Lower leg skin (tissue), 4 donors: ENCODE data around the gene MAGI2. TPM values are rescaled to one million over a fixed set of nuclear protein-coding genes. Genes with fewer than 3 reads are reported as not detected.
"Not testable (repeated sequence)": the region's sequence is repeated elsewhere in the genome, so short reads cannot be mapped to it uniquely, and the experiment has no call there.

ENCODE experiments used
- DNase-seq, 2 donors: peaks; one replicate each; pipeline ENCODE4 v3.0.0-alpha.2; 2019; ENCODE audit warnings: low spot score in 2 of 2
- H3K4me3 ChIP-seq: fragments of 200-600 bp; sonication (generic); 2 replicates; pipeline ENCODE4 v1.5.1; 2017; ENCODE audit warnings: mild to moderate bottlenecking, low read depth; ENCODE audit not compliant: poor library complexity, severe bottlenecking
- POLR2A ChIP-seq, 2 donors: fragments of 450-650 bp; IDR thresholded peaks; one replicate each; pipeline ENCODE4 v1.6.1; 2016 to 2017; ENCODE audit warnings: antibody characterized with exemption in 2 of 2, mild to moderate bottlenecking in 1 of 2, moderate library complexity in 1 of 2
- WGBS, 2 donors: methylation state at CpG; one replicate each; pipeline ENCODE4 v1.1.5; 2018; 5-methylcytosine and 5-hydroxymethylcytosine counted together
- intact Hi-C: fragments of 100-400 bp; cut with DNase I; formaldehyde crosslinking; loops from one replicate; pipeline ENCODE4 v1.15.0; 2023; ENCODE audit warnings: low total_unique reads
- total RNA-seq, 4 donors: library from RNA; depleted of rRNA; stranded (reverse); fragments of >200 nt; gene quantifications; one replicate each; pipeline ENCODE4 v1.1.0, GENCODE V29; 2016
- TF ChIP-seq, protein P1 (sequence below), 3 donors: fragments of 450-650 bp; IDR thresholded peaks; one replicate each; pipeline ENCODE4 v1.5.1; 2016; ENCODE audit warnings: antibody characterized with exemption in 3 of 3, mild to moderate bottlenecking in 3 of 3, moderate library complexity in 2 of 3

MAGI2 gene
- total RNA-seq, 4 donors from 2014 or later, result 1.6 to 3.0 (median 2.1) TPM

DNA sequence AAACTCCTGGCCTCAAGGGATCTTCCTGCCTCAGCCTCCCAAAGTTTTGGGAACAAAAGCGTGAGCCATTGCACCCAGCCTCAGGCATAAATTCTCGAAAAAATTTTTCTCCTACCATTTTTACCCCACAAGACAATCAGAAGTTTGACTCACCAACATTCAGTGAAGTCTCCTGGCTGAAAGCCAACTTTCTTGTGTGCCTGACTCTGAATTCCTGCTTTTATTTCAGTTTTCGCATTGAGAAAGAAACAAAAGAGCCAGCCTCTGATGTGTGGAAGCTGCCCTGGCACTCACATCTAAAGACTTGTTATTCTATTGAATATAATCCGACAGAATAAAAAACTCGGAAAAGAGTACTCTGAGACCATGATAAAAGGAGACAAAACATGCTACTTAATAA is 402.9 kb downstream of the MAGI2 start:
- no peak for DNase-seq
- TF ChIP-seq POLR2A (IDR thresholded peaks at IDR 0.05), result no peak
- TF ChIP-seq, protein P1, sequence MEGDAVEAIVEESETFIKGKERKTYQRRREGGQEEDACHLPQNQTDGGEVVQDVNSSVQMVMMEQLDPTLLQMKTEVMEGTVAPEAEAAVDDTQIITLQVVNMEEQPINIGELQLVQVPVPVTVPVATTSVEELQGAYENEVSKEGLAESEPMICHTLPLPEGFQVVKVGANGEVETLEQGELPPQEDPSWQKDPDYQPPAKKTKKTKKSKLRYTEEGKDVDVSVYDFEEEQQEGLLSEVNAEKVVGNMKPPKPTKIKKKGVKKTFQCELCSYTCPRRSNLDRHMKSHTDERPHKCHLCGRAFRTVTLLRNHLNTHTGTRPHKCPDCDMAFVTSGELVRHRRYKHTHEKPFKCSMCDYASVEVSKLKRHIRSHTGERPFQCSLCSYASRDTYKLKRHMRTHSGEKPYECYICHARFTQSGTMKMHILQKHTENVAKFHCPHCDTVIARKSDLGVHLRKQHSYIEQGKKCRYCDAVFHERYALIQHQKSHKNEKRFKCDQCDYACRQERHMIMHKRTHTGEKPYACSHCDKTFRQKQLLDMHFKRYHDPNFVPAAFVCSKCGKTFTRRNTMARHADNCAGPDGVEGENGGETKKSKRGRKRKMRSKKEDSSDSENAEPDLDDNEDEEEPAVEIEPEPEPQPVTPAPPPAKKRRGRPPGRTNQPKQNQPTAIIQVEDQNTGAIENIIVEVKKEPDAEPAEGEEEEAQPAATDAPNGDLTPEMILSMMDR (IDR thresholded peaks at IDR 0.05), result no peak
- no peak overlapping the region for H3K4me3 ChIP-seq
- 46 to 48% methylated on average over 5 of the region's 5 CpGs for WGBS, 2 donors
- intact Hi-C loops, result no loop called here

DNA sequence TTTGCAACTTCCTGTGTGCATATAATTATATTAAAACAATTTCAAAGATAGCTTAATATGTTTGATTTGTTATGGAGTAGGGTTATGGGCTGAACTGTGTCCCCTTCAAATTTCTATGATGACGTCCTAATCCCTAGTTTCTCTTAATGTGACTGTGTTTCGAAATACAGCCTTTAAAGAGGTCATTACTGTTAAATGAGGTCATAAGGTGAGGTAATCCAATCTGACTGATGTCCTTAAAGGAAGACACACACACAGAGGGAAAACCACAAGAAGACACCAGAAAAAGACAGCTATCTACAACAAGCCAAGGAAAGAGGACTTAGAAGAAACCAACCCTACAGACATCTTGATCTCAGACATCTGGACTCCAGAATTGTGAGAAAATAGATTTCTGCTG is 407.4 kb downstream of the MAGI2 start:
- no peak overlapping the region for H3K4me3 ChIP-seq
- TF ChIP-seq, protein P1 (IDR thresholded peaks at IDR 0.05), result no peak
- TF ChIP-seq POLR2A (IDR thresholded peaks at IDR 0.05), result no peak
- intact Hi-C loops, result no loop called here

DNA sequence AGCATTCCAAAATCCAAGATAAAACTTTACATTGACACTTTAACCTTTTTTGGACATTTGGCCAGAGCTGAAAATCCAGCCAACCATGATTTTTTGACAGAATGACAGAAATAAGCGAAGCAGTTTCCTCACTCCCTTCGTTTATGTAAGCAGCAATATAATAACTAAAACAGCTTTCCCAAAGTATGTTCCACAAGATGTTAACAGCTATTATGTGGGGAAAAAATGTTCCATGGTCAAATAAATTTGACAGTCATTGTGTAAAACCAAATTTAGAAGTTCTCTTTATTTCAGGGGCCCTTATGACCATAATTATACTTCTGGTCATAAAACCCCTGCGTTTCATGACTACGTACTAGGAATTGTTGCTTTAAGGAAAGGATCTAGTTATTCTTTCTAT is 416.5 kb downstream of the MAGI2 start:
- WGBS, 2 donors, result 70 to 71% methylated on average over 4 of the region's 4 CpGs
- no peak for TF ChIP-seq POLR2A (IDR thresholded peaks at IDR 0.05)
- TF ChIP-seq, protein P1 (IDR thresholded peaks at IDR 0.05), result no peak

More for the DNA sequence above, 407.4 kb downstream of the MAGI2 start:
- DNase-seq, result no peak
- 66 to 67% methylated on average over 2 of the region's 2 CpGs for WGBS, 2 donors

DNA sequence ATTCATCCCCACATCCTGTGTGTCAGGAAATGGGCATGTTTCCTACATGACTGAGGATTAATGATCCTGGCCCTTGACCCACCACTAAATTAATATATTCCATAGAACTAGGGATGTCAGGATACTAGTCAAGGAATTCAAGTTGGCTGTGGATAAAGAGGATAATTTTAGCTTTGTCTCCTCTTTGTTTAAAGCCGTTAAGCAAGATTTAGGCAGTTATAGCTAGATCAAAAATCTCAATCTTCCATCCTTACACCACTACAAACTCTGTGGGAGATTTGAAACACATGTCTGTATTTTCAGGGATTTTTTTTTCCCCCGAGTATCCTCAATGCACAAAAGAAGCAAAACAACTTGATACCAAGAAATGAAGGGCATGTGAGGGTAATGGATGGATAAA is 417.1 kb downstream of the MAGI2 start:
- intact Hi-C loops, result no loop called here
- DNase-seq, result no peak
- H3K4me3 ChIP-seq, result no peak overlapping the region
- no peak for TF ChIP-seq POLR2A (IDR thresholded peaks at IDR 0.05)
- TF ChIP-seq, protein P1 (IDR thresholded peaks at IDR 0.05), result no peak
- 45 to 57% methylated on average over 2 of the region's 2 CpGs for WGBS, 2 donors

More for the DNA sequence above, 416.5 kb downstream of the MAGI2 start:
- intact Hi-C loops, result no loop called here
- no peak overlapping the region for H3K4me3 ChIP-seq
- DNase-seq, result no peak

DNA sequence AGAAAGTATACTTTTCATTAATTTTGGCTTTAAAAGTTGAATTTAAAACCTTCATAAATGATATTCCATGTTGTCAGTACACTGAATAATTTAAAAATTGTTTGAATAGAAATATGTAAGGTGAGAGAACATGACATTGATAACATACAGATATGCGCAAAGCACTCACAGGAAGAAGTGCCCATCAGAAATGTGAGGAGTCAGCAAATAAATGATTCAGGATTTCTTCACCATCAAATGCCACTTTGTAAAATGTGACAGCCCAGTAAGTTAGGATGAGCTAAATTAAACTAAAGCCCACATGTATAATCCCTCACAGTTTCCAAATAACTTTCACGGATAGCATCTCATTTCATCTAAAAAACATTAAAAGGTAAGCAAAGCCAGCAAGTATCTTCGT is 417.6 kb downstream of the MAGI2 start:
- no peak for DNase-seq
- H3K4me3 ChIP-seq, result no peak overlapping the region
- no peak for TF ChIP-seq POLR2A (IDR thresholded peaks at IDR 0.05)
- TF ChIP-seq, protein P1 (IDR thresholded peaks at IDR 0.05), result no peak
- intact Hi-C loops, result no loop called here
- 88% methylated on average over 3 of the region's 3 CpGs for WGBS, 2 donors

DNA sequence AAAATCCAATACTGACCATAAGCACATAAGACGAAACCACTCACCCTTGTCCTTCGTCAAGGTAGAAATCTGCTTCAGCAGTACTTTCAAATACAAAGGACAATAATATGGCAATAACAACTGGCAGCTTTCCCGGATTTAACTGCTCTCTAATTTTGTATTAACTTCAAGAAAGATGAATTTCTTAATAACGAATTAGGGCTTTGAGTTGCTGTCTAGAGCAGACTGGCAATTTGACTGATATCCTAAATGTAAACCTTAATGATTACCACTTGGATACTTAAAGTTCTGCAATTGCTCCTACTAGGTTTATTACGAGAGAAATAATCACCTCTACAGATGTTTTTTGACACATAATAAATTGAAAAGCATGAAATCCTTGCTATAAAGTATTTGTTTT is 418.7 kb downstream of the MAGI2 start:
- intact Hi-C loops, result no loop called here
- no peak overlapping the region for H3K4me3 ChIP-seq
- DNase-seq, result no peak
- TF ChIP-seq, protein P1 (IDR thresholded peaks at IDR 0.05), result no peak
- no peak for TF ChIP-seq POLR2A (IDR thresholded peaks at IDR 0.05)
- 62 to 69% methylated on average over 5 of the region's 5 CpGs for WGBS, 2 donors

DNA sequence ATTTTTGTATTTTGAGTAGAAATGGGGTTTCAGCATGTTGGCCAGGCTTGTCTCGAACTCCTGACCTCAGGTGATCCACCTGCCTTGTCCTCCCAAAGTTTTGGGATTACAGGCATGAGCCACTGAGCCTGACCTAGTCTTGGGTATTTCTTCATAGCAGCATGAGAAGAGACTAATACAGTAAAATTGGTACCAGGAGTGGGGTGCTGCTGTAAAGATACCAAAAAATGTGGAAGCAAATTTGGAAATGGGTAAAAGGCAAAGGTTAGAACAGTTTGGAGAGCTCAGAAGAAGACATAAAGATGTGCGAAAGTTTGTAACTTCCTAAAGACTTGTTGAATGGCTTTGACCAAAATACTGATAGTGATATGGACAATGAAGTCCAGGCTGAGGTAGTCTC is 433.8 kb downstream of the MAGI2 start:
- H3K4me3 ChIP-seq, intact Hi-C loops: not testable (repeated sequence)

More for the DNA sequence above, 433.8 kb downstream of the MAGI2 start:
- not testable (repeated sequence) for DNase-seq
- whole genome bisulfite sequencing, 2 donors, result 74 to 85% methylated on average over 2 of the region's 2 CpGs
